AG09309 (cell line): Measurements from ENCODE around the gene MX2.

Experiments
- DNase-seq: peaks from one replicate; pipeline ENCODE4 v3.0.0-alpha.2; 2010; ENCODE audit warnings: low read depth
- H3K4me3 ChIP-seq: 2 replicates; pipeline ENCODE4 v1.5.1; 2011; ENCODE audit warnings: mild to moderate bottlenecking, low read depth, low read length, moderate library complexity; ENCODE audit not compliant: control insufficient read depth
- CTCF ChIP-seq: IDR thresholded peaks from 2 replicates; pipeline ENCODE4 v1.5.1; 2011; ENCODE audit warnings: mild to moderate bottlenecking, low read depth, low read length, inconsistent platforms; ENCODE audit not compliant: insufficient read depth, control insufficient read depth; ENCODE audit errors: missing control alignments

Gene MX2

GRCh38 chr21:41326414-41327080 lies 35.3 kb upstream of the MX2 start:
- TF ChIP-seq CTCF, result no peak
- no peak overlapping the region for H3K4me3 ChIP-seq
- no peak for DNase-seq

DNA sequence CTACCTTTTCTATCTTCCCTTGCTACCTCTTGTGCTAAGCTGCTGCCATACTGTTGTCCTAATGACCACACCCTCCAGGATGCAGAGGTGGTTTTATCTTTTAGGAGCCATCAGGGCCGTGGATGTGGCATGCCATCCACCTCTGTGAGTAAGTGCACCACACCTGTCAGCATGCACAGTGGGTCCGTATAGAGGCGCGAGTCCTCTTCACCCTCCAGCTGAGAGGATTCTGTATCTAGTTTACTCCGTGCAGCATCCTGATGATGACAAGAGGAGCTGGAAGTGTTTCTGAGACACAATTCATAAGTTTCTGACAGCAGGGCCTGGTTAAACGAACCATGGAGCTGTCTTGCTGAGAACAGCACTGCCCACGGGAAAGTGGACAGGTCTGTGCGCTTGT lies 34.1 kb upstream of the MX2 start:
- no peak for DNase-seq
- H3K4me3 ChIP-seq, result no peak overlapping the region
- TF ChIP-seq CTCF, result no peak

DNA sequence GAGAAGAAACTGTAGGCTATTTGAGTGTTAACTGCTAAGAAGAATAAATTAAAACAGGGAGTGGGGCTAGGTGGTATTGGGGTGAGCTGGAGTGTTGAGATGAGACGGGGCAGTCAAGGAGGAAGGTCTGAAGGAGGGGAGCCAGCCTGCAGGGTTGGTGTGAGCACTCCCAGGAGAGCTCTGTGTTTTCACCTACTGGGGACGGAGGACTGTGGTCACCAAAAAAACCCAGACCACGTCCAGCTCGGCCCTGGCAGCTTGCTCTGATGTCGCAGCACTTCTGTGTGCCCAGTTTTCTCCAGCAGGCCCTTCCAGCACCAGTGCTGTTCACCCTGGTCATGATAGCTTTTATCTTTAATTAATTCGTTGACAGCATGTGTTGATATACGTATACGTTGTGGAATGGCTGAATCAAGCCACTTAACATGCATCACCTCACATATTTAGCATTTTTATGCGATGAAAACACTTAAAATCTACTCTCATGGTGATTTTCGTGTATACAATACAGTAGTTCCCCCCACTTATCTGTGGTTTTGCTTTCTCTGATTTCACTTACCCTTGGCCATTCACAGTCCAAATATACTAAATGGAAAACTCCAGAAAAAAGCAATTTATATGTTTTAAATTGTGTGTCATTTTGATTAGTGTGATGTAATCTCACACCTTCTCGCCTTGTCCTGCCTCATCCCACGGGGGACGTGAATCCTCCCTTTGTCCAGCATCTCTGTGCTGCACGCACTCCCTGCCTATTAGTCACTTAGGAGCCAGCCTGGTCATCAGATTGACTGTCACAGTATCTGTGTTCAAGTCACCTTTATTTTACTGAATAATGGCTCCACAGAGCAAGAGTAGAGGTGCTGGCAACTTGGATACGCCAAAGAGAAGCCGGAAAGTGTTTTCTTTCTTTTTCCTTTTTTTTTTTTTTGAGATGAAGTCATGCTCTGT lies 32.9 kb upstream of the MX2 start:
- TF ChIP-seq CTCF, result no peak
- no peak overlapping the region for H3K4me3 ChIP-seq
- no peak for DNase-seq

DNA sequence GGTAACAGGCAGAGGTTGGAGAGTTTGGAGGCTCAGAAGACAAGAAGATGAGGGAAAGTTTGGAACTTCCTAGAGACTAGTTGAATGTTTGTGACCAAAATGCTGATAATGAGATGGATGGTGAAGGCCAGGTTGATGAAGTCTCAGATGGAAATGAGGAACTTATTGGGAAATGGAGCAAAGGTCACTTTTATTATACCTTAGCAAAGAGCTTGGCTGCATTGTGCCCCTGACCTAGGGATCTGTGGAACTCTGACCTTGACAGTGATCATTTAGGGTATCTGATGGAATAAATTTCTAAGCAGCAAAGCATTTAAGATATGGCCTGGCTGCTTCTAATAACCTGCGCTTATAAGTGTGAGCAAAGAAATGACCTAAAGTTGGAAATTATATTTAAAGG lies 28.1 kb upstream of the MX2 start:
- TF ChIP-seq CTCF, result no peak
- H3K4me3 ChIP-seq, result no peak overlapping the region
- DNase-seq, result no peak

GRCh38 chr21:41337515-41337914 lies 24.3 kb upstream of the MX2 start:
- no peak for DNase-seq
- no peak overlapping the region for H3K4me3 ChIP-seq
- no peak for TF ChIP-seq CTCF

DNA sequence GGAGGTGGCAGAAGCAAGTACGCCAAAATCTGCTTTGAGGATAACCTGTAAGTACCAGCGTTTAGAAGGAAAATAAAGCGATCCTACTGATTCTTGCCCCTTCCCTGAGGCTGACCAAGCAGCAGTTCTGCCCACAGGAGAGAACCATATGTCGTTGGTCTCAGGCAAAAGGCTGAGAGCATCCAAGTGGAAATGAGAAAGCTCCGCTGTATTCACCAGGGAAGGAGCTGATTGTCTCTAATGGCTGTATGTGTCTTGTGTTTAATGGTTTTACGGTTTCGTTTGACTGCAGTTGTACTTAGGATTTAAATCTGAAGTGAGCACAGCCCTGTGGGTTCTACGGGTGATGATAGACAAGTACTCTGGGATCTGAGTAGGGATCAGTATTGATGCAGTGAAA lies 23.4 kb upstream of the MX2 start:
- no peak overlapping the region for H3K4me3 ChIP-seq
- TF ChIP-seq CTCF, result no peak
- DNase-seq, result no peak
